RWPE1 (cell line): ENCODE data around the gene OR2F2.
A peak's percentile ranks its signal among the peaks of the same experiment; 100 is the strongest.

Experiments
- CTCF ChIA-PET: fragments of 350-600 bp; sonication (Branson Sonifier 250); formaldehyde crosslinking; extraction: SDS; loops from one replicate; lab custom pipeline; 2021; lab: Yijun Ruan, JAX
- POLR2A ChIA-PET: fragments of 400-600 bp; formaldehyde crosslinking; extraction: SDS; loops from one replicate; lab custom pipeline; 2020; ENCODE audit warnings: antibody characterized with exemption; ENCODE audit not compliant: low non-redundant PET; lab: Yijun Ruan, JAX
- DNase-seq: peaks from one replicate; pipeline ENCODE4 v3.0.0; 2012; ENCODE audit warnings: low spot score
- H3K27ac ChIP-seq: fragments of 450-650 bp; 2 replicates; pipeline ENCODE4 v1.5.1; 2017
- TF ChIP-seq, protein P1 (sequence below): fragments of 450-650 bp; conservative IDR thresholded peaks from 2 replicates; pipeline ENCODE4 v1.5.1; 2017; ENCODE audit warnings: low read depth, mild to moderate bottlenecking

Gene OR2F2

GRCh38 chr7:143892527-143893300 lies 42.3 kb upstream of the OR2F2 start:
- H3K27ac ChIP-seq: no peak overlapping the region
- no peak for DNase-seq
- ChIA-PET POLR2A (no interaction called here), CTCF (interaction anchor here (0.6 to 0.8 kb wide), 2 partner anchors 8 to 18 kb away, joined by 3 to 6 read pairs; no protein-coding TSS in a partner anchor)
- TF ChIP-seq, protein P1, sequence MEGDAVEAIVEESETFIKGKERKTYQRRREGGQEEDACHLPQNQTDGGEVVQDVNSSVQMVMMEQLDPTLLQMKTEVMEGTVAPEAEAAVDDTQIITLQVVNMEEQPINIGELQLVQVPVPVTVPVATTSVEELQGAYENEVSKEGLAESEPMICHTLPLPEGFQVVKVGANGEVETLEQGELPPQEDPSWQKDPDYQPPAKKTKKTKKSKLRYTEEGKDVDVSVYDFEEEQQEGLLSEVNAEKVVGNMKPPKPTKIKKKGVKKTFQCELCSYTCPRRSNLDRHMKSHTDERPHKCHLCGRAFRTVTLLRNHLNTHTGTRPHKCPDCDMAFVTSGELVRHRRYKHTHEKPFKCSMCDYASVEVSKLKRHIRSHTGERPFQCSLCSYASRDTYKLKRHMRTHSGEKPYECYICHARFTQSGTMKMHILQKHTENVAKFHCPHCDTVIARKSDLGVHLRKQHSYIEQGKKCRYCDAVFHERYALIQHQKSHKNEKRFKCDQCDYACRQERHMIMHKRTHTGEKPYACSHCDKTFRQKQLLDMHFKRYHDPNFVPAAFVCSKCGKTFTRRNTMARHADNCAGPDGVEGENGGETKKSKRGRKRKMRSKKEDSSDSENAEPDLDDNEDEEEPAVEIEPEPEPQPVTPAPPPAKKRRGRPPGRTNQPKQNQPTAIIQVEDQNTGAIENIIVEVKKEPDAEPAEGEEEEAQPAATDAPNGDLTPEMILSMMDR: no peak

DNA sequence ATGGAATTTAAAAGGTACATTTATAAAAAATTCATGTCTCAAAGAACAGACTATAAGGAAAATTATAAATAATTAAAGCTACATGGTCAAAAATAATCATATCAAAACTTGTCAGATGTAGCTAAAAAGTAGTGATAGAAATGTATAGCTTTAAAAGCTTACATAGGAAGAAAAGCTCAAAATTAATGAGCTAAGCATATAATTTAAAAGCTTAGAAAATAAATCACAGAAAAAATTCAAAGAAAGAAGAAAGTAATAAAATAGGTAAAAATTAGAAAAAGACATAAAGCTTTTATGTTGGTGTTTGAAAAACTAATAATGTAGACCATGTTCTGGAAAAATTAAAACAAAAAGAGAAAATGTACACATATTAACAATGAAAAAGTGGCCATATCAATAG lies 38.4 kb upstream of the OR2F2 start:
- CTCF ChIA-PET: interaction anchor here (0.8 kb wide), 1 partner anchor 23 kb away, joined by 6 read pairs; no protein-coding TSS in a partner anchor
- DNase-seq: no peak
- POLR2A ChIA-PET: no interaction called here
- TF ChIP-seq, protein P1: no peak
- no peak overlapping the region for H3K27ac ChIP-seq

DNA sequence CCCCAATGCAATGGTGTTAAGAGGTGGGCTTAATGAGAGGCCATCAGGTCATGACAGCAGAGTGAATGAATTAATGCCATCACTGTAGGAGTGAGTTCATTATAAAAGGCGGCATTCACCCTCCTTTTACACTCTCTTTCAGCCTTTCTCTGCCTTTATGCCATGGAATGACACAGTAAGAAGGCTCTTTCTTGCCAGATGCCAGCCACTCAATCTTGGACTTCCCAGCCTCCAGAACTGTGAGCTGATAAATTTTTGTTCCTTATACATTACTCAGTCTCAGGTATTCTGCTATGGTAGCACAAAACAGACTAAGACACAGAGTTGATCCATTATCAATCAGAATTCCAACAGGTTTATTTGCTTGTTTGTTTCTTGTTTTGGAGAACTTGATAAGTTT lies 36.2 kb upstream of the OR2F2 start:
- ChIA-PET CTCF (no interaction called here), POLR2A (no interaction called here)
- TF ChIP-seq, protein P1: no peak
- no peak overlapping the region for H3K27ac ChIP-seq
- DNase-seq: no peak

DNA sequence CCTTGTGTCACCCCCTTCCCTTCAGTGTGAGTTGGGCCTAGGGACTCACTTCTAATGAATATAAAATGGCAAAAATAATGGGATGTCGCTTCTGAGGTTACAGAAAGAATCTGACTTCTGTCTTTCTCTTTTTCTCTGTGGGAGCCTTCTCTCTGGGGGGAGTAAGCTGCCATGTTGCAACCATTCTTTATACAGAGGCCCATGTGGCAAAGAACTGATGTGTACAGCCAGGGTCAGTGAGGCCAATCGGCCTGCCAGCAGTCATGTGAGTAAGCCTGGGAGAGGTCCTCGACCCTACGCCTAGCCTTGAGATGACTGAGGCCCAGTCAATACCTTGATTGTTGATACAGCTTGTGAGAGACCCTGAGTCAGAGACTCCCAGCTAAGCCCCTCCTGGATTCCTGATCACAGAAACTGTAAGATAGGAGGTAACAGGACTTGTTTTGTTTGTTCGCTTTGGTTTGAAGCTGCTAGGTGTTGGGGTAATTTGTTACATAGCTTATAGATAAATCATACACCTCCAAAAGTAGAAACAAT lies 34.7 kb upstream of the OR2F2 start:
- no peak for DNase-seq
- ChIA-PET CTCF (no interaction called here), POLR2A (no interaction called here)
- TF ChIP-seq, protein P1: no peak
- H3K27ac ChIP-seq: peak overlapping the region; percentile 38

- ChIA-PET CTCF (interaction anchor here (0.6 kb wide), 1 partner anchor 8 kb away, joined by 3 read pairs; no protein-coding TSS in a partner anchor), POLR2A (interaction anchor here (0.6 kb wide), 2 partner anchors 13 to 33 kb away, joined by 4 to 6 read pairs; no protein-coding TSS in a partner anchor)
- TF ChIP-seq, protein P1: no peak
- H3K27ac ChIP-seq: peak overlapping the region; percentile 97
- peak; percentile 13 for DNase-seq
Observed at GRCh38 chr7:143901332-143901667, 33.7 kb upstream of the OR2F2 start.

DNA sequence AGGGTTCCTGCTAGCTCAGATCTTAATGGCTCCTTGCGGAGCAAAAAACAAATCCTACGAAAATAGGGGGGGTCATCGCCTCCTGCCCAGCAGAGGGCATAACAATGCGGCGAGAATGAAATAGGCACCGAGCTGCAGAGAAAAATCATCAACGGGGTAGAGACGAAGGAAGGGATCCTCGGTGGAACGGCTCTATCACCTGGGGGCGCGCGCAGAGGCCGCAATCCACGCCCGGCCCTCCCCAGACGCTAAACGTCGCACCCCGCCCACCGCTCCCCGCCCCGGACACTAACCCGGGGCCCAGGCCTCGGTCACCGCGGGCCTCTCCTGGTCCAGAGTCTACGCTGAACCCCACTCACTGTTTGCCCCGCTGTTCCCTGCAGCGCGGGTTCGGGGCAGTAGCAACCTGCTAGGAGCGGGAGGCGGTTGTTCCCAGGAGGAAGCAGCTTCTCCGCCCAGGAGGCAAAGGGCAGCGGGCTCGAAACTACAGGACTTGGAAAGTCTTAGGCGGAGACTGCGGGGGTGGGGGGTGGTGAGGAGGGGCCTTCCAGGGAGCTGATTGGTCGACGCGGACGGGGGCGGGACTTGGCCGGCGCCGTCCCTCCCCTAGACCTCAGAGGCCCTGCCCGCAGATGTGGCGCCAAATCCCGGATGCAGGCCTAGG lies 33.2 kb upstream of the OR2F2 start, which contains the start of gene TCAF1:
Gene TCAF1 (minus strand): TSS at position 509 of the 664 bp plus-strand sequence. CDS start 25,568 bp downstream, outside the sequence.
- peak; percentile 98 for DNase-seq
- TF ChIP-seq, protein P1: peak; percentile 42
- CTCF ChIA-PET: no interaction called here
- POLR2A ChIA-PET: interaction anchor here (0.6 kb wide), 2 partner anchors 14 to 33 kb away, joined by 4 to 6 read pairs; no protein-coding TSS in a partner anchor
- H3K27ac ChIP-seq: peak within 1 kb of the TSS; percentile 97
